Colonic mucosa (tissue), 4 donors: ENCODE data around the gene KCNT2. TPM values are rescaled to one million over a fixed set of nuclear protein-coding genes. Genes with fewer than 3 reads are reported as not detected.
"Not testable (repeated sequence)": the region's sequence is repeated elsewhere in the genome, so short reads cannot be mapped to it uniquely, and the experiment has no call there.

Source experiments
- DNase-seq: peaks from one replicate; pipeline ENCODE4 v3.0.0-alpha.2; 2020
- H3K27ac ChIP-seq: fragments of 200-600 bp; one replicate; pipeline ENCODE4 v1.8.0; 2021
- H3K27me3 ChIP-seq: fragments of 200-600 bp; one replicate; pipeline ENCODE4 v1.8.0; 2021
- H3K36me3 ChIP-seq: fragments of 200-600 bp; one replicate; pipeline ENCODE4 v1.8.0; 2021
- H3K4me1 ChIP-seq: fragments of 200-600 bp; one replicate; pipeline ENCODE4 v1.8.0; 2021; ENCODE audit warnings: mild to moderate bottlenecking
- H3K4me3 ChIP-seq: fragments of 200-600 bp; one replicate; pipeline ENCODE4 v1.8.0; 2021
- H3K9ac ChIP-seq, 2 donors: one replicate each; pipeline ENCODE4 v1.7.0; 2013; ENCODE audit warnings: control low read depth in 2 of 2, low read depth in 2 of 2, low read length in 2 of 2
- H3K9me3 ChIP-seq: fragments of 200-600 bp; one replicate; pipeline ENCODE4 v1.8.0; 2021
- CTCF ChIP-seq: fragments of 200-600 bp; IDR thresholded peaks from one replicate; pipeline ENCODE4 v1.8.0; 2022; ENCODE audit warnings: antibody characterized with exemption, mild to moderate bottlenecking
- intact Hi-C: fragments of 100-400 bp; cut with DNase I; formaldehyde crosslinking; loops from one replicate; pipeline ENCODE4 v1.14.1; 2022
- total RNA-seq, 2 donors: library from RNA; stranded (reverse); fragmentation: NEBNext Ultra II Directional in 1 of 2; extraction: Animal tissue kit (Norgen Biotek cat#: 25700) in 1 of 2; gene quantifications; one replicate each; pipeline ENCODE4 v1.2.1, GENCODE V29; 2021
- donor health status: healthy.
- donor health status: DM: no; HTN: no; CAD: no.
- donor health status: DM: no; HTN: no; CAD: no.

The KCNT2 gene
- total RNA-seq, 2 donors from 2014 or later, result 0.56 to 0.82 TPM

DNA sequence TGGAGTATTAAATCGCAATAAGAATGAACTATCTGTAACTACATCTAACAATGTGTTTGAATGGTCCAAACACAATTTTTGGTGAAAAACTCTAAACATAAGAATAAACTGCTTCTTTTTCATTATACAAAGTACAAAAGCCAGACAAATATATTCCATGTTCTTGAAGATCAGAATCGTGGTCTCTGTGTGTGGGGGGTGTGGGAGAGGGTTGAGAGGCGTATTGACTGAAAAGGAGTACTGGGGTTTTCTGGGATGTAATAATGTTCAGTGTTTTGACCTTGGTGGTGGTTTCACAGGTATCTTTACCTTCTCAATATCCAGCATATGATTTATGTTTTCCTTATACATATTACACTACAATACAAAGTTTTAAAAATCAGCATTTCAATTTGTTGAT is 42.8 kb upstream of the KCNT2 start:
- no peak overlapping the region for H3K27ac ChIP-seq
- H3K4me3 ChIP-seq, result no peak overlapping the region
- no peak for TF ChIP-seq CTCF

GRCh38 chr1:196650403-196650802 is 42.2 kb upstream of the KCNT2 start:
- Histone ChIP-seq H3K27me3 (no peaks in the 10 kb centered on the region), H3K9ac (no peak overlapping the region), H3K9me3 (no peaks in the 10 kb centered on the region), H3K27ac (no peak overlapping the region), H3K4me1 (no peaks in the 10 kb centered on the region), H3K36me3 (no peaks in the 10 kb centered on the region), H3K4me3 (no peak overlapping the region)
- TF ChIP-seq CTCF, result no peak
- intact Hi-C loops, result no loop called here
- no peak for DNase-seq

More for the DNA sequence above, 42.8 kb upstream of the KCNT2 start:
- Histone ChIP-seq H3K9ac (no peak overlapping the region), H3K27me3 (no peaks in the 10 kb centered on the region), H3K4me1 (no peaks in the 10 kb centered on the region), H3K36me3 (no peaks in the 10 kb centered on the region), H3K9me3 (no peaks in the 10 kb centered on the region)
- no peak for DNase-seq
- intact Hi-C loops, result no loop called here

- Histone ChIP-seq H3K4me3 (no peak overlapping the region), H3K9ac (no peak overlapping the region), H3K4me1 (no peaks in the 10 kb centered on the region), H3K9me3 (no peaks in the 10 kb centered on the region), H3K27me3 (no peaks in the 10 kb centered on the region), H3K36me3 (no peaks in the 10 kb centered on the region), H3K27ac (no peak overlapping the region)
- intact Hi-C loops, result no loop called here
- TF ChIP-seq CTCF, result no peak
- DNase-seq, result no peak
Observed at GRCh38 chr1:196649990-196650389, 41.8 kb upstream of the KCNT2 start.

DNA sequence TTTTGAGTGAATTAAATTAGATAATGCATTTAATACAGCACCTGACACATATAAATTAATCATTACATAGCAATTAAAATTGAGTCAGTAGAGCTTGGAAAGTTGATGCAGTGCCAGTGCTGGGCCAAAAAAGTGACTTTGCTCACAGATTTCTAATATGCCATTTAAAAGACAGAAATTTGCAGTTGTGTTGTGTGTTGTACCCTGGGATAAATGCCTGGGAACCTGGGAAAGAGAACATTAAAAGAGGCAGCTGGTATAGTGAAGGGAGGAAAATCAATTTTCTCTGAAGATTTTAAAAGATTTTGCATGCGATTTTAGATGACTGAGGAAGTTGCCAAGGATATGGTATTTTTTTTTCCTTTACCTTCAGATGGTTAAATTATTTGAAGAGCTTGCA is 32.7 kb upstream of the KCNT2 start:
- no peak for DNase-seq
- H3K9me3 ChIP-seq, result no peaks in the 10 kb centered on the region
- no peak for TF ChIP-seq CTCF
- no peaks in the 10 kb centered on the region for H3K27me3 ChIP-seq
- no peak overlapping the region for H3K4me3 ChIP-seq
- no peaks in the 10 kb centered on the region for H3K4me1 ChIP-seq
- H3K36me3 ChIP-seq, result no peaks in the 10 kb centered on the region
- no peak overlapping the region for H3K9ac ChIP-seq
- intact Hi-C loops, result no loop called here
- no peak overlapping the region for H3K27ac ChIP-seq

- H3K36me3 ChIP-seq, DNase-seq, H3K4me1 ChIP-seq, H3K9me3 ChIP-seq, intact Hi-C loops, H3K9ac ChIP-seq, H3K27ac ChIP-seq, H3K27me3 ChIP-seq, H3K4me3 ChIP-seq: not testable (repeated sequence)
Observed at GRCh38 chr1:196639291-196639690, 31.1 kb upstream of the KCNT2 start.

- TF ChIP-seq CTCF, result no peak
- Histone ChIP-seq H3K27ac (no peak overlapping the region), H3K27me3 (no peaks in the 10 kb centered on the region), H3K4me3 (no peak overlapping the region), H3K36me3 (no peaks in the 10 kb centered on the region), H3K9me3 (no peaks in the 10 kb centered on the region), H3K4me1 (no peaks in the 10 kb centered on the region), H3K9ac (no peak overlapping the region)
- intact Hi-C loops, result no loop called here
- DNase-seq, result no peak
Observed at GRCh38 chr1:196638466-196638865, 30.2 kb upstream of the KCNT2 start.
